VCaP (cell line): Measurements from ENCODE around the gene MOB2.

Experiments
- H3K27ac ChIP-seq: fragments of 450-650 bp; 2 replicates; pipeline ENCODE4 v1.5.1; 2017
- TF ChIP-seq, protein P1 (sequence below): fragments of 450-650 bp; conservative IDR thresholded peaks from 2 replicates; pipeline ENCODE4 v1.5.1; 2017; ENCODE audit warnings: mild to moderate bottlenecking, moderate library complexity

The MOB2 gene

DNA sequence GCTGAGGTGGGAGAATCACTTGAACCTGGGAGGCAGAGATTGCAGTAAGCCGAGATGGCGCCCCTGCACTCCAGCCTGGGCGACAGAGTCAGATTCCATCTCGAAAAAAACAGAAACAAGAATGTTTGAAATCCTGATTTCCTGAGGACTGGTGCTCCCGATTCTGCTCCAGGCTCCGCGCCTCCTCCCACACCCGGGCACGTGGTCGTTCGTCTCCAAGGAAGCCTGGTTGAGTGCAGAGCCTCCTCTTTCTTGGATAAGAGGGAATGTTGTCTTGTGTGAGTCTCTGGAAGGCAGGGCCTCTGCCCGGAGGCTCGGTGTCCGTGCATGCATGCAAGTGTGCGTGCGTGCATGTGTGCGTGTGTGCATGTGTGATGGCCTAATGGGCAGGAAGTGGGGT, 66.8 kb downstream of the MOB2 start:
- H3K27ac ChIP-seq: no peak overlapping the region
- TF ChIP-seq, protein P1, sequence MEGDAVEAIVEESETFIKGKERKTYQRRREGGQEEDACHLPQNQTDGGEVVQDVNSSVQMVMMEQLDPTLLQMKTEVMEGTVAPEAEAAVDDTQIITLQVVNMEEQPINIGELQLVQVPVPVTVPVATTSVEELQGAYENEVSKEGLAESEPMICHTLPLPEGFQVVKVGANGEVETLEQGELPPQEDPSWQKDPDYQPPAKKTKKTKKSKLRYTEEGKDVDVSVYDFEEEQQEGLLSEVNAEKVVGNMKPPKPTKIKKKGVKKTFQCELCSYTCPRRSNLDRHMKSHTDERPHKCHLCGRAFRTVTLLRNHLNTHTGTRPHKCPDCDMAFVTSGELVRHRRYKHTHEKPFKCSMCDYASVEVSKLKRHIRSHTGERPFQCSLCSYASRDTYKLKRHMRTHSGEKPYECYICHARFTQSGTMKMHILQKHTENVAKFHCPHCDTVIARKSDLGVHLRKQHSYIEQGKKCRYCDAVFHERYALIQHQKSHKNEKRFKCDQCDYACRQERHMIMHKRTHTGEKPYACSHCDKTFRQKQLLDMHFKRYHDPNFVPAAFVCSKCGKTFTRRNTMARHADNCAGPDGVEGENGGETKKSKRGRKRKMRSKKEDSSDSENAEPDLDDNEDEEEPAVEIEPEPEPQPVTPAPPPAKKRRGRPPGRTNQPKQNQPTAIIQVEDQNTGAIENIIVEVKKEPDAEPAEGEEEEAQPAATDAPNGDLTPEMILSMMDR: no peak
